Measurements from ENCODE around the gene FAM110D.

The FAM110D gene

GRCh38 chr1:26125946-26126320 is 32.9 kb upstream of the FAM110D start:
- Histone ChIP-seq H3K4me2 (ENCODE audit: low read length) (peak overlapping the region; percentile 48), H2AFZ (ENCODE audit: low read length) (no peak overlapping the region), H3F3A (ENCODE audit: insufficient read depth, low read length) (no peaks in the 10 kb centered on the region)

GRCh38 chr1:26126321-26127084 is 32.4 kb upstream of the FAM110D start:
- H3K9me2 ChIP-seq (ENCODE audit: low read depth, low read length): no peaks in the 10 kb centered on the region
- H3K27me3 ChIP-seq (ENCODE audit: insufficient read depth, low read length): no peaks in the 10 kb centered on the region
- H3F3A ChIP-seq (ENCODE audit: insufficient read depth, low read length): no peaks in the 10 kb centered on the region
- peak overlapping the region; percentile 20; the same call in 1 of the 2 replicates for H3K9ac ChIP-seq (ENCODE audit: low read length)
- H3K4me1 ChIP-seq (ENCODE audit: insufficient read depth, low read length, severe bottlenecking): peaks cover 26% of the 10 kb centered on the region
- no peaks in the 10 kb centered on the region for H3K79me2 ChIP-seq (ENCODE audit: insufficient read depth, low read length)
- H3K4me2 ChIP-seq (ENCODE audit: low read length): peak overlapping the region; percentile 48
- H2AFZ ChIP-seq (ENCODE audit: low read length): no peak overlapping the region
- H3K4me3 ChIP-seq (ENCODE audit: low read depth, low read length, poor library complexity, severe bottlenecking): peak overlapping the region; percentile 4
- H3K27ac ChIP-seq (ENCODE audit: low read depth, low read length, poor library complexity, severe bottlenecking): peak overlapping the region; percentile 59
- H4K20me1 ChIP-seq (ENCODE audit: insufficient read depth, low read length): no peaks in the 10 kb centered on the region
- no peaks in the 10 kb centered on the region for H3K9me3 ChIP-seq (ENCODE audit: low read length)
- peaks cover 18% of the 10 kb centered on the region for H3K36me3 ChIP-seq (ENCODE audit: insufficient read depth, low read length)
- no peak for TF ChIP-seq CTCF (IDR thresholded peaks at IDR 0.05; ENCODE audit: low read length)
- no peak for TF ChIP-seq EZH2 (IDR thresholded peaks at IDR 0.05; ENCODE audit: borderline replicate concordance, low read length)

More at GRCh38 chr1:26125946-26126320, 32.9 kb upstream of the FAM110D start:
- no peaks in the 10 kb centered on the region for H3K9me2 ChIP-seq (ENCODE audit: low read depth, low read length)
- H4K20me1 ChIP-seq (ENCODE audit: insufficient read depth, low read length): no peaks in the 10 kb centered on the region
- peaks cover 26% of the 10 kb centered on the region for H3K4me1 ChIP-seq (ENCODE audit: insufficient read depth, low read length, severe bottlenecking)
- H3K79me2 ChIP-seq (ENCODE audit: insufficient read depth, low read length): no peaks in the 10 kb centered on the region
- H3K9ac ChIP-seq (ENCODE audit: low read length): peak overlapping the region; percentile 20; the same call in 1 of the 2 replicates
- no peak for TF ChIP-seq EZH2 (IDR thresholded peaks at IDR 0.05; ENCODE audit: borderline replicate concordance, low read length)
- no peak for TF ChIP-seq CTCF (IDR thresholded peaks at IDR 0.05; ENCODE audit: low read length)
- H3K9me3 ChIP-seq (ENCODE audit: low read length): no peaks in the 10 kb centered on the region
- H3K4me3 ChIP-seq (ENCODE audit: low read depth, low read length, poor library complexity, severe bottlenecking): peak overlapping the region; percentile 4
- H3K27me3 ChIP-seq (ENCODE audit: insufficient read depth, low read length): no peaks in the 10 kb centered on the region
- H3K36me3 ChIP-seq (ENCODE audit: insufficient read depth, low read length): peaks cover 18% of the 10 kb centered on the region
- peak overlapping the region; percentile 59 for H3K27ac ChIP-seq (ENCODE audit: low read depth, low read length, poor library complexity, severe bottlenecking)

GRCh38 chr1:26127235-26128163 is 31.4 kb upstream of the FAM110D start:
- no peak for TF ChIP-seq CTCF (IDR thresholded peaks at IDR 0.05; ENCODE audit: low read length)
- no peak for TF ChIP-seq EZH2 (IDR thresholded peaks at IDR 0.05; ENCODE audit: borderline replicate concordance, low read length)
- H3K36me3 ChIP-seq (ENCODE audit: insufficient read depth, low read length): peaks cover 8% of the 10 kb centered on the region
- no peak overlapping the region for H3K27ac ChIP-seq (ENCODE audit: low read depth, low read length, poor library complexity, severe bottlenecking)
- no peaks in the 10 kb centered on the region for H3F3A ChIP-seq (ENCODE audit: insufficient read depth, low read length)
- H4K20me1 ChIP-seq (ENCODE audit: insufficient read depth, low read length): no peaks in the 10 kb centered on the region
- no peak overlapping the region for H2AFZ ChIP-seq (ENCODE audit: low read length)
- H3K9me3 ChIP-seq (ENCODE audit: low read length): no peaks in the 10 kb centered on the region
- H3K27me3 ChIP-seq (ENCODE audit: insufficient read depth, low read length): no peaks in the 10 kb centered on the region
- no peaks in the 10 kb centered on the region for H3K79me2 ChIP-seq (ENCODE audit: insufficient read depth, low read length)
- H3K4me3 ChIP-seq (ENCODE audit: low read depth, low read length, poor library complexity, severe bottlenecking): no peak overlapping the region
- no peaks in the 10 kb centered on the region for H3K9me2 ChIP-seq (ENCODE audit: low read depth, low read length)
- no peak overlapping the region for H3K4me2 ChIP-seq (ENCODE audit: low read length)
- no peak overlapping the region for H3K9ac ChIP-seq (ENCODE audit: low read length)
- H3K4me1 ChIP-seq (ENCODE audit: insufficient read depth, low read length, severe bottlenecking): peaks cover 26% of the 10 kb centered on the region
